Measurements from ENCODE around the gene NR2E1.

The NR2E1 gene

DNA sequence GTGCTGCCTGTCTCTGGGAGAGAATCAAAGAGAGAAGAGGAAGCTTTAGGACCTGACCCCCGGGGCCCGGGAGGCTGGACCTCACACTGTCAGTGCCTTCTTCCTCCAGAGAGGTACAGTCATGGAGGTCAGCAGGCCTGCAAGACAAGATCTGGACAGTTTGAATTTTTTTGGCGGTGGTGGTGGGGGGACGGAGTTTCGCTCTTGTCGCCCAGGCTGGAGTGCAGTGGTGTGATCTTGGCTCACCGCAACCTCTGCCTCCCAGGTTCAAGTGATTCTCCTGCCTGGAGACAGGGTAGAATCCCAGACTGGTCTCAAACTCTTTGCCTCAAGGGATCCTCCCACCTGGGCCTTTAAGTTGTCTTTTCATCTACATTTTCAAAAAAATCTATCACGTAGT, 34.4 kb downstream of the NR2E1 start:
- no peak for DNase-seq (ENCODE audit: low spot score)
- H3K27ac ChIP-seq, result no peak overlapping the region
- ChIA-PET CTCF (no interaction called here), POLR2A (ENCODE audit: low non-redundant PET) (no interaction called here)
- TF ChIP-seq CTCF (conservative IDR thresholded peaks at IDR 0.05; ENCODE audit: low read depth), result no peak

GRCh38 chr6:108200631-108201030, 34.8 kb downstream of the NR2E1 start:
- DNase-seq (ENCODE audit: low spot score), result peak; percentile 52
- peak overlapping the region; percentile 36; the same call in 1 of the 2 replicates for H3K27ac ChIP-seq
- ChIA-PET POLR2A (ENCODE audit: low non-redundant PET) (no interaction called here), CTCF (interaction anchor here (0.5 kb wide), 1 partner anchor 208 kb away, joined by 8 read pairs; no protein-coding TSS in a partner anchor)
- TF ChIP-seq CTCF (conservative IDR thresholded peaks at IDR 0.05; ENCODE audit: low read depth), result no peak

DNA sequence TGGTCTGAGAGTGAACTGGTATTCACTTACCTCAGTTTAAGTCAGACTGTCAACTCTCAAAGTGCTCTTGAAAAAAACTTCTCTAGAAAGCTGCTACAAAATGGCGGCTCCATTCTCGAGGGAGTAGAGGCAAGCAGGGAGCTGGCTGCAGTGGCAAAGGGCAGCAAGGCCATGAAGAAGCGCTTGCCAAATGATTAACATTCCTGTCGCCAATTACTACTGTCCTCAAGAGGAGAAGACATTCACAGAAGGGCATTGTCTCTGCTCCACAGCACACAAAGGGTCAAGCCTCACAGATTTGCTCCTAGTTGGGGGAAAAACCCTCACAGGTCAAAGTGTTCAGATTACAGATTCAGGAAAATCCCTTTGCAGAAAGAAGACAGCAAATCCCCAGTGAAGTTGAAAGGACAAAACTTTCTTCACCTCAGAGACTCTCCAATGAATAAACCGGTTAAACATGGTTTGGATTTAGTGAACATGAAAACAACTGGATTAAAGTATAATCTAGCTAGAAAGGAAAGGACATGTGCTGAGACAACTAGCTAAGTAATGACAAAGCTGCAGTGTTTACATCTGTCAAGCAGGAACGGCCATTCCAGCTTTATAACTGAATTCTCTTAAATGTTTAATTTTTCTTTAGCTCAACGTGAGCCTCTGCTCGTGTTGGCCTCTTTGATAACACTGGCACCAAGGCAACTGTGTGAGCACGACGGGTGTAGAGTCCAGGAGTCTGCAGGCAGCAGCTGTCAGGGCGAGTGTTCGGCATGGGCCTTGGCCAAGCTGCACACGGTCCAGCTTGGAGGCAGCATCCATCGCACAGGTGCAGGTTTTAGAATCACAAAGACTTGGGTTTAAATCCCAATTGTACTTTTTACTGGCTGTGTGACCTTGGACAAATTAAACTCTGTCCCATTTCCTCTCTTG, 37.6 kb downstream of the NR2E1 start:
- H3K27ac ChIP-seq, result no peak overlapping the region
- no peak for TF ChIP-seq CTCF (conservative IDR thresholded peaks at IDR 0.05; ENCODE audit: low read depth)
- ChIA-PET CTCF (interaction anchor here (0.6 to 0.9 kb wide), 2 partner anchors 9 to 11 kb away, joined by 3 to 4 read pairs; no protein-coding TSS in a partner anchor), POLR2A (ENCODE audit: low non-redundant PET) (no interaction called here)
- no peak for DNase-seq (ENCODE audit: low spot score)

DNA sequence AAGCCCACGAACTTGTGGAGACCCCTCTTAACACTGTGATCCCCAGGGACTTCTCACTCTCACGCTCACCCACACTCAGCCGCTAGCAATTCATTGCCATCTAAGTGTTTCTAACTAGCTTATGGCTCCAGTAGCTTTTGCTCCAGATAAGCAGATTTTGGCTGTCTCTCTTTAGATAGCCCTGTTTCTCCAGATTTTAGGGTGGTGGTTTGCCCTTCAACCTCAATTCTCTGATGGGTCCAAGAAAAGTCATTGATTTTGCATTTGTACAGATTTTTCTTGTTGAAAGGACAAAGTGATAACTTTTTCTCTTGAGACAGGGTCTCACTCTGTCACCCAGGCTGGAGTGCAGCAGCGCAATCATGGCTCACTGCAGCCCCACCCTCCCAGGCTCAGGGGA, 41.2 kb downstream of the NR2E1 start:
- POLR2A ChIA-PET (ENCODE audit: low non-redundant PET), result no interaction called here
- TF ChIP-seq CTCF (conservative IDR thresholded peaks at IDR 0.05; ENCODE audit: low read depth), result no peak
- no peak for DNase-seq (ENCODE audit: low spot score)
- no peak overlapping the region for H3K27ac ChIP-seq
- CTCF ChIA-PET, result no interaction called here

DNA sequence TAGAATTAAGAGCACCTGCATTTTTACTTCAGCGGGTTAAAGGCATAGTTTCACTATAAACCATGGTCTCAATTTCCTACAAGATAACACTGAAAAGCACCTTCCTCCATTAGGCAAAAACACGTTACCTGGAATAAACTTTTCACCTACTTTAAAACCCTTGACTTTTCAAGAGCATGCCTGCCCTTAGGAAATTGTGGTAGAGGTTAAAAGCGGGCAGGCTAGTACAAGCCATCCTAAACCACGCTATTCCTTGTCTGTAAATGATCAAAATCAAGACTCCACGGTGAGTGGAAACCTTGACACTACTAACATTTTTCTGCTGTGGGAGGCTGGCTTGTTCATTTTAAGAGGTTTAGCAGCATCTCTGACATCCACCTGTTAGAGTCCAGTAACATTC, 43.9 kb downstream of the NR2E1 start:
- no peak overlapping the region for H3K27ac ChIP-seq
- DNase-seq (ENCODE audit: low spot score), result no peak
- TF ChIP-seq CTCF (conservative IDR thresholded peaks at IDR 0.05; ENCODE audit: low read depth), result no peak
- ChIA-PET CTCF (no interaction called here), POLR2A (ENCODE audit: low non-redundant PET) (no interaction called here)

- no peak overlapping the region for H3K27ac ChIP-seq
- no peak for TF ChIP-seq CTCF (conservative IDR thresholded peaks at IDR 0.05; ENCODE audit: low read depth)
- POLR2A ChIA-PET (ENCODE audit: low non-redundant PET), result no interaction called here
- CTCF ChIA-PET, result no interaction called here
- DNase-seq (ENCODE audit: low spot score), result no peak
These were observed 44.7 kb downstream of the NR2E1 start for GRCh38 chr6:108210556-108210955.
